ENCODE data around the gene FCGR3B. TPM values are rescaled to one million over a fixed set of nuclear protein-coding genes. Genes with fewer than 3 reads are reported as not detected.
"Not testable (repeated sequence)": the region's sequence is repeated elsewhere in the genome, so short reads cannot be mapped to it uniquely, and the experiment has no call there.

FCGR3B gene
- total and polyA plus RNA-seq, 4 donors = 0.64 to 9.2 (median 4.1) TPM

DNA sequence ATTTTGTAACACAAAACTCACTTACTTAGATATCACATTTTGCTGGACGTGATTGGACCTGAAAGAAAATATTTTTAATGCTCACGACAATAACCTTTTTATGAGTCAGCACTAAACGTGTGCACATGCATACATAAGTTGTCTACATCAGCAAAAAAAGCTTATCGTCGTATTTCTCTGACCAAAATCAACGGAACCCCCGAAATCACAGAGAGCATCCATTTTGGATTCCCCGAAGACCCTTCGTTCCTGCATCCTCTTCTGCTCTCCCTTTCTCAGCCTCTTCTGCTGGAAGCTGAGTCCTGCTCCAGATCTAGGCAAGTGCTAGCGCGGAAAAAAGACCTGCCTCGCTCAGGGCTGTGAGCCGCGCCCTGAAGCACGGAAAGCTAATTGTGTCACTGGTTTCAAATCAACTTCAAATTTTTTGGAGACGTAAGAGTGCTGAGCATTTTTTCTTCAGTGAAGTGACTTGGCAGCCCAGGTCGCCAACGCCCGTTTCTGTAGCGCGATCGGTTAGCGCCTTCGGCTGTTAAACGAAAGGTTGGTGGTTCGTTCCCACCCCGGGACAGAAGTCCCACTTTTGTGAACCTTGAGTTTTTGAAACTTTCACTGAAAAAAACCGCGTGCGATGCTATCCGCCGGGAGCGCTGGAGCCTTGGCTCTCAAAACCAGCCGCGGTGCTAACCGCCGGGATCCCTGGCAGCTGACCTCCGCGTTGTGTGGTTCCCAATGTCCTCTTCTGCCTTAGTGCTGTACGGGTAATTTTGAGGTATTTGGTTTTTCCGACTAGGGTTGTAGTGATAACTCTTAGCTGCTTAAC lies 9.6 kb downstream of the FCGR3B start:
- H3K27me3 ChIP-seq (ENCODE audit: control insufficient read depth in 4 of 4, insufficient read depth in 4 of 4, low read length in 3 of 4); H3K36me3 ChIP-seq (ENCODE audit: control insufficient read depth in 4 of 4, insufficient read depth in 3 of 4, low read depth in 1 of 4, low read length in 3 of 4); H3K9ac ChIP-seq (ENCODE audit: low read depth in 1 of 2, low read length in 2 of 2); H3K4me1 ChIP-seq (ENCODE audit: control insufficient read depth in 4 of 4, insufficient read depth in 4 of 4, low read length in 3 of 4); H3K9me3 ChIP-seq (ENCODE audit: control insufficient read depth in 4 of 4, low read length in 3 of 4); H3K4me3 ChIP-seq (ENCODE audit: low read depth in 1 of 3, low read length in 3 of 3): not testable (repeated sequence)
- peak overlapping the region in 1 of 2 donors; percentile 46 for H3K27ac ChIP-seq (ENCODE audit: low read depth in 1 of 2, low read length in 2 of 2)
- peak; percentile 85 for DNase-seq (ENCODE audit: low spot score)
- 9% methylated on average over 41 of the region's 41 CpGs for WGBS

DNA sequence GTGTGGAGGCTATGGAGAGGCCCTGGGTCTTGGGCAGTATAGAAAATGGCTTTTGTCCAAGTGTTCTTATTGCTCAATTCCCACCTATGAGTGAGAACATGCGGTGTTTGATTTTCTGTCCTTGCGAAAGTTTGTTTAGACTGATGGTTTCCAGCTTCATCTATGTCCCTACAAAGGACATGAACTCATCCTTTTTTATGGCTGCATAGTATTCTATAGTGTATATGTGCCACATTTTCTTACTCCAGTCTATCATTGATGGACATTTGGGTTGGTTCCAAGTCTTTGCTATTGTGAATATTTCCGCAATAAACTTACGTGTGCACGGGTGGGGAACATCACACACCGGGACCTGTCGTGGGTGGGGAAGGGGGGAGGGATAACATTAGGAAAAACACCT lies 10.6 kb downstream of the FCGR3B start:
- WGBS = 79% methylated on average over 7 of the region's 7 CpGs
- not testable (repeated sequence) for H3K9me3 ChIP-seq (ENCODE audit: control insufficient read depth in 4 of 4, low read length in 3 of 4); H3K36me3 ChIP-seq (ENCODE audit: control insufficient read depth in 4 of 4, insufficient read depth in 3 of 4, low read depth in 1 of 4, low read length in 3 of 4); H3K27ac ChIP-seq (ENCODE audit: low read depth in 1 of 2, low read length in 2 of 2); H3K9ac ChIP-seq (ENCODE audit: low read depth in 1 of 2, low read length in 2 of 2); DNase-seq (ENCODE audit: low spot score); H3K27me3 ChIP-seq (ENCODE audit: control insufficient read depth in 4 of 4, insufficient read depth in 4 of 4, low read length in 3 of 4); H3K4me3 ChIP-seq (ENCODE audit: low read depth in 1 of 3, low read length in 3 of 3); H3K4me1 ChIP-seq (ENCODE audit: control insufficient read depth in 4 of 4, insufficient read depth in 4 of 4, low read length in 3 of 4)

DNA sequence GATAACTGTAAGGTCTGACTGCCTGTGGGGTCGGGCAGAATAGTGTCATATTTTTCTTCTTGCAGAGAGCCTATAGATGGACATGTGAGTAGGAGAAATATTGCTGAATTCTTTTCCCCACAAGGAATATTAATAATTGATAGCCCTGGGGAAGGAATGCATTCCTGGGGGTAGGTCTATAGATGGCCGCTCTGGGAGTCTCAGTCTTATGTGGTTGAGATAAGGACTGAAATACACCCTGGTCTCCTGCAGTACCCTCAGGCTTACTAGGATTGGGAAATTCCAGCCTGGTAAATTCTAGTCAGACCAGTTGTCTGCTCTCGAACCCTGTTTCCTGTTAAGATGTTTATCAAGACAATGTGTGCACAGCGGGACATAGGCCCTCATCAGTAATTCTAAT lies 12.5 kb downstream of the FCGR3B start:
- not testable (repeated sequence) for H3K9me3 ChIP-seq (ENCODE audit: control insufficient read depth in 4 of 4, low read length in 3 of 4); DNase-seq (ENCODE audit: low spot score); H3K9ac ChIP-seq (ENCODE audit: low read depth in 1 of 2, low read length in 2 of 2); H3K27me3 ChIP-seq (ENCODE audit: control insufficient read depth in 4 of 4, insufficient read depth in 4 of 4, low read length in 3 of 4); H3K36me3 ChIP-seq (ENCODE audit: control insufficient read depth in 4 of 4, insufficient read depth in 3 of 4, low read depth in 1 of 4, low read length in 3 of 4); H3K27ac ChIP-seq (ENCODE audit: low read depth in 1 of 2, low read length in 2 of 2); H3K4me3 ChIP-seq (ENCODE audit: low read depth in 1 of 3, low read length in 3 of 3); H3K4me1 ChIP-seq (ENCODE audit: control insufficient read depth in 4 of 4, insufficient read depth in 4 of 4, low read length in 3 of 4)
- WGBS = 85% methylated on average over 4 of the region's 4 CpGs

DNA sequence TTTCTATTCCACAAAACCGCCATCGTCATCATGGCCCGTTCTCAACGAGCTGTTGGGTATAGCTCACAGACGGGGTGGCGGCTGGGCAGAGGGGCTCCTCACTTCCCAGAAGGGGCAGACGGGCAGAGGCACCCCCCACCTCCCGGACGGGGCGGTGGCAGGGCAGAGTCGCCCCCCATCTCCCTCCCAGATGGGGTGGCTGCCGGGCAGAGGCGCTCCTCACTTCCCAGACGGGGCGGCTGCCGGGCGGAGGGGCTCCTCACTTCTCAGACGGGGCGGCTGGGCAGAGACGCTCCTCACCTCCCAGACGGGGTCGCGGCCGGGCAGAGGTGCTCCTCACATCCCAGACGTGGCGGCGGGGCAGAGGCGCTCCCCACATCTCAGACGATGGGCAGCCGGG lies 14.6 kb downstream of the FCGR3B start:
- not testable (repeated sequence) for H3K27ac ChIP-seq (ENCODE audit: low read depth in 1 of 2, low read length in 2 of 2); H3K9me3 ChIP-seq (ENCODE audit: control insufficient read depth in 4 of 4, low read length in 3 of 4); DNase-seq (ENCODE audit: low spot score); H3K4me3 ChIP-seq (ENCODE audit: low read depth in 1 of 3, low read length in 3 of 3); H3K4me1 ChIP-seq (ENCODE audit: control insufficient read depth in 4 of 4, insufficient read depth in 4 of 4, low read length in 3 of 4); H3K36me3 ChIP-seq (ENCODE audit: control insufficient read depth in 4 of 4, insufficient read depth in 3 of 4, low read depth in 1 of 4, low read length in 3 of 4); H3K27me3 ChIP-seq (ENCODE audit: control insufficient read depth in 4 of 4, insufficient read depth in 4 of 4, low read length in 3 of 4); H3K9ac ChIP-seq (ENCODE audit: low read depth in 1 of 2, low read length in 2 of 2)
- 93% methylated on average over 29 of the region's 30 CpGs for WGBS

DNA sequence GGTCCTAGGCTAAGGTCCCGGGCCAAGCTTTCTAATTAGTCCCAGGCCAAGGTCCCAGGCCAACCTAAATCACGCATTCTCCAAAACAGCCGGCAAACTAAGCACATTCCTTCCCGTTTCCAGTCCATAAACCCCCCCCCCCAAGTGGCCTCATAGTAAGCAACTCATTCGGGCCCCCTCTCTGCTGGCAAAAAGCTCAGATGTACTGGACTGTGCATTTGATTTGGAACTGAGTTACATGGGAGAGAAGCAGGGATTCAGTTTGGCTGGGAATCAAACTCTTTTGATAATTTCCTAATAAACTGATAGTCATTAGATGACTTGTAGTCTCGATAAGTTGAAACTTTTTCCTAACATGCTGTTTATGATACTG lies 17.8 kb downstream of the FCGR3B start:
- WGBS = 60% methylated on average over 4 of the region's 6 CpGs
- not testable (repeated sequence) for H3K4me3 ChIP-seq (ENCODE audit: low read depth in 1 of 3, low read length in 3 of 3); H3K9me3 ChIP-seq (ENCODE audit: control insufficient read depth in 4 of 4, low read length in 3 of 4); H3K9ac ChIP-seq (ENCODE audit: low read depth in 1 of 2, low read length in 2 of 2); H3K27me3 ChIP-seq (ENCODE audit: control insufficient read depth in 4 of 4, insufficient read depth in 4 of 4, low read length in 3 of 4); DNase-seq (ENCODE audit: low spot score); H3K36me3 ChIP-seq (ENCODE audit: control insufficient read depth in 4 of 4, insufficient read depth in 3 of 4, low read depth in 1 of 4, low read length in 3 of 4); H3K27ac ChIP-seq (ENCODE audit: low read depth in 1 of 2, low read length in 2 of 2); H3K4me1 ChIP-seq (ENCODE audit: control insufficient read depth in 4 of 4, insufficient read depth in 4 of 4, low read length in 3 of 4)

DNA sequence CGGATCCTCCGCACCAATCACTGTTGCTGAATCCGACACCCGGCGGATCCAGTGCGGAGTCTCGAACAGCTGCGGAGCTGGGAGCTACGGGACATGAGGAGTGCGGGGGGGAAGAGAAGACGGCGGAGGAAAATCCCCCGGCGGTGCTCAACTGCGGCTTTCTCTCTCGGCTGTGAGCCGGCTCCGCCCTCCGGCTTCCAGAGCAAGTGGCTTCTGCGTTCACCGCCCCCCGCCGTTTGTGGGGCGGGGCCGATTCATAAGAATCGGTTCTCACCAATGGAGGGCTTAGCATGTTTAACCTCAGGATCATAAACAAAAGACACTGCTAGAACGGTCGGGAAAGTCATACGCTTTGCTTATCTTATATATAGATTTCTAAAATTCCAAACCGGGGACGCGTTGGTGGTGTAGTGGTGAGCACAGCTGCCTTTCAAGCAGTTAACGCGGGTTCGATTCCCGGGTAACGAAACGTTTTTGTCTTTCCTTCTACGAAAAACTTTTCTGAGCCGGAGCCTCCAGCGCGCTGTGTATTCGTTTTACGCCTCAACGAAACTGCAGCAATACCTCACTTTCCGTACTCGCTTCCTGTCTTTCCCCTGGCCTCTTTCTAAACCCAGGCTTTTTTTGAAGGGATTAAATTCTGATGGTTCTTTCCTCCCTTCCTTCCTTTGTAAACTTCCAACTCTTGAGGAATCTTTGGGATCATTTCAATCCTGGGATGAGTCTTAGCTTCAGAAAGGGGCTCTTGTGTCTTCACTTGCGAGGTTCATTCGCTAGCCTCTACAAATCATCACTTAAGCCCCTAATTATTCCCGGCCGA lies 18.4 kb downstream of the FCGR3B start:
- Histone ChIP-seq H3K4me3 (ENCODE audit: low read depth in 1 of 3, low read length in 3 of 3) (peak overlapping the region in 2 of 3 donors; percentile 37 to 47), H3K9ac (ENCODE audit: low read depth in 1 of 2, low read length in 2 of 2) (peak overlapping the region; percentile 38 to 47), H3K27ac (ENCODE audit: low read depth in 1 of 2, low read length in 2 of 2) (peak overlapping the region; percentile 46 to 63)
- H3K27me3 ChIP-seq (ENCODE audit: control insufficient read depth in 4 of 4, insufficient read depth in 4 of 4, low read length in 3 of 4); H3K4me1 ChIP-seq (ENCODE audit: control insufficient read depth in 4 of 4, insufficient read depth in 4 of 4, low read length in 3 of 4); H3K36me3 ChIP-seq (ENCODE audit: control insufficient read depth in 4 of 4, insufficient read depth in 3 of 4, low read depth in 1 of 4, low read length in 3 of 4); H3K9me3 ChIP-seq (ENCODE audit: control insufficient read depth in 4 of 4, low read length in 3 of 4): not testable (repeated sequence)
- TF ChIP-seq, protein P1, sequence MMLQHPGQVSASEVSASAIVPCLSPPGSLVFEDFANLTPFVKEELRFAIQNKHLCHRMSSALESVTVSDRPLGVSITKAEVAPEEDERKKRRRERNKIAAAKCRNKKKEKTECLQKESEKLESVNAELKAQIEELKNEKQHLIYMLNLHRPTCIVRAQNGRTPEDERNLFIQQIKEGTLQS (IDR thresholded peaks at IDR 0.05) = peak; percentile 87
- DNase-seq (ENCODE audit: low spot score) = peak; percentile 87
- 11% methylated on average over 49 of the region's 51 CpGs for WGBS

DNA sequence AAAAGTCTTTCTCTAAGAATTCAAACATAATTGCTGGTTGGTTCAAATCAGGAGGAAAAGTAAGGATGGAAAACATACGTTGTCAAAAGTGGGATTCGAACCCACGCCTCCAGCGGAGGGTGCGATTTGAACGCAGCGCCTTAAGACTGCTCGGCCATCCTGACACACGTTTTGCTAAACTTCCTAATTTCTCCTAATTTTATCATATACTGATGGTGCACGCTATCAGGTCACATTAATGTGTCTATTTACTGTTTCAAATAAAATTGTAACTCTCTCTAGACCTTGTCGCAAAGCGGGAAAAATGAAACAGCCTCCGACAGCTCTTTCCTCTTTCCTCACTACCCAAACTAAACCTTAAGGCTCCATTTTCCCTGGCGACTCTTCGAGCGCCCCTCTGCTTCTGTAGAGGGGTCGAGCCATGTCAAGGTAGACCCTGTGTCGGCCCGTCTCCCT lies 19.1 kb downstream of the FCGR3B start:
- H3K27me3 ChIP-seq (ENCODE audit: control insufficient read depth in 4 of 4, insufficient read depth in 4 of 4, low read length in 3 of 4); H3K36me3 ChIP-seq (ENCODE audit: control insufficient read depth in 4 of 4, insufficient read depth in 3 of 4, low read depth in 1 of 4, low read length in 3 of 4); H3K4me1 ChIP-seq (ENCODE audit: control insufficient read depth in 4 of 4, insufficient read depth in 4 of 4, low read length in 3 of 4); DNase-seq (ENCODE audit: low spot score); H3K9me3 ChIP-seq (ENCODE audit: control insufficient read depth in 4 of 4, low read length in 3 of 4): not testable (repeated sequence)
- H3K9ac ChIP-seq (ENCODE audit: low read depth in 1 of 2, low read length in 2 of 2) = peak overlapping the region; percentile 38 to 47
- H3K27ac ChIP-seq (ENCODE audit: low read depth in 1 of 2, low read length in 2 of 2) = peak overlapping the region; percentile 31 to 63
- 3% methylated on average over 18 of the region's 19 CpGs for WGBS
- peak overlapping the region; percentile 37 to 49 (median 47) for H3K4me3 ChIP-seq (ENCODE audit: low read depth in 1 of 3, low read length in 3 of 3)

DNA sequence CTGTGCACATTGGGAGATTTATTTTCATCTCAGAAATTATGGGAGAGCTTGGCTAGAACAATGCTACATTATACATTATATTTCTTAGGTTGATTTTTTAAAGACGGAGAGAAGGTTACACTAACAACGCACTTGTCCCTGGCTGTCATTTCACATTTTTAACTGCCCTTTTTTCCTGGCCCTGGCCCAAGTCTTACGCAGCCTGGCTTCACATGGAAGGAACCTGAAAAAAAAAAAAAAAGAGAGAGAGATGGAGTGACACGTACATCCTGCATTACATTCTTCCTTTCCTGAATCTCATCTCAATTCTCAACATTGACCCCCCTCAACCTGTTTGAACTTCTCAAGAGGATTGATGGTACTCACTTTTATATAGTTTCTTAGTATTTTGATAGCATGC lies 20.8 kb downstream of the FCGR3B start:
- not testable (repeated sequence) for H3K4me3 ChIP-seq (ENCODE audit: low read depth in 1 of 3, low read length in 3 of 3); DNase-seq (ENCODE audit: low spot score); H3K27ac ChIP-seq (ENCODE audit: low read depth in 1 of 2, low read length in 2 of 2); H3K27me3 ChIP-seq (ENCODE audit: control insufficient read depth in 4 of 4, insufficient read depth in 4 of 4, low read length in 3 of 4); H3K9ac ChIP-seq (ENCODE audit: low read depth in 1 of 2, low read length in 2 of 2); H3K4me1 ChIP-seq (ENCODE audit: control insufficient read depth in 4 of 4, insufficient read depth in 4 of 4, low read length in 3 of 4); H3K36me3 ChIP-seq (ENCODE audit: control insufficient read depth in 4 of 4, insufficient read depth in 3 of 4, low read depth in 1 of 4, low read length in 3 of 4); H3K9me3 ChIP-seq (ENCODE audit: control insufficient read depth in 4 of 4, low read length in 3 of 4)
- WGBS = 60% methylated on average over 4 of the region's 4 CpGs

Data from liver (tissue), 9 donors.